ENCODE measurements around the gene TEX19. TPM values are rescaled to one million over a fixed set of nuclear protein-coding genes. Genes with fewer than 3 reads are reported as not detected.

Gene TEX19
- total and polyA plus RNA-seq, 12 donors = not detected

- H3K4me3 ChIP-seq = no peak overlapping the region
- WGBS, 2 donors = 96 to 97% methylated on average over 23 of the region's 23 CpGs
- peaks cover 0 to 7% (median 6%) of the 10 kb centered on the region in 7 donors for H3K27me3 ChIP-seq
- intact Hi-C loops (cut with DNase I) = no loop called here
- DNase-seq (no peak), ATAC-seq (no peak)
- peaks cover 0 to 37% (median 10%) of the 10 kb centered on the region in 9 donors for H3K36me3 ChIP-seq
- no peak for TF ChIP-seq CTCF (IDR thresholded peaks at IDR 0.05)
- no peak overlapping the region for H3K27ac ChIP-seq
- H3K4me1 ChIP-seq = peaks cover 0 to 12% (median 0%) of the 10 kb centered on the region in 9 donors
- no peaks in the 10 kb centered on the region for H3K9me3 ChIP-seq
Observed at GRCh38 chr17:82391496-82392066, 32.5 kb downstream of the TEX19 start.

- intact Hi-C loops (cut with DNase I) = no loop called here
- ATAC-seq (no peak), DNase-seq (no peak)
- H3K9me3 ChIP-seq = no peaks in the 10 kb centered on the region
- peaks cover 0 to 9% (median 0%) of the 10 kb centered on the region in 9 donors for H3K4me1 ChIP-seq
- no peak overlapping the region for H3K27ac ChIP-seq
- no peak for TF ChIP-seq CTCF (IDR thresholded peaks at IDR 0.05)
- WGBS, 2 donors = 93 to 95% methylated on average over 28 of the region's 28 CpGs
- no peak overlapping the region for H3K4me3 ChIP-seq
- peaks cover 0 to under 1% (median 0%) of the 10 kb centered on the region in 7 donors for H3K27me3 ChIP-seq
- peaks cover 0 to 37% (median 10%) of the 10 kb centered on the region in 9 donors for H3K36me3 ChIP-seq
Observed at GRCh38 chr17:82392209-82392920, 33.3 kb downstream of the TEX19 start.

- DNase-seq = no peak
- peaks cover 0 to 38% (median 10%) of the 10 kb centered on the region in 9 donors for H3K36me3 ChIP-seq
- no peak overlapping the region for H3K27ac ChIP-seq
- no peak for TF ChIP-seq CTCF (IDR thresholded peaks at IDR 0.05)
- no peaks in the 10 kb centered on the region for H3K9me3 ChIP-seq
- H3K4me1 ChIP-seq = peaks cover 0 to 9% (median 0%) of the 10 kb centered on the region in 9 donors
- intact Hi-C loops (cut with DNase I) = no loop called here
- no peak for ATAC-seq
- H3K27me3 ChIP-seq = no peaks in the 10 kb centered on the region
- no peak overlapping the region for H3K4me3 ChIP-seq
- WGBS, 2 donors = 87 to 92% methylated on average over 15 of the region's 15 CpGs
Observed at GRCh38 chr17:82392941-82393340, 33.9 kb downstream of the TEX19 start.

GRCh38 chr17:82394278-82394677 is 35.2 kb downstream of the TEX19 start:
- peaks cover 0 to 42% (median 10%) of the 10 kb centered on the region in 9 donors for H3K36me3 ChIP-seq
- WGBS, 2 donors = 88 to 95% methylated on average over 12 of the region's 12 CpGs
- H3K27ac ChIP-seq = no peak overlapping the region
- H3K9me3 ChIP-seq = no peaks in the 10 kb centered on the region
- peaks cover 0 to 14% (median 0%) of the 10 kb centered on the region in 9 donors for H3K4me1 ChIP-seq
- DNase-seq (no peak), ATAC-seq (no peak)
- TF ChIP-seq CTCF (IDR thresholded peaks at IDR 0.05) = no peak
- H3K4me3 ChIP-seq = no peak overlapping the region
- no peaks in the 10 kb centered on the region for H3K27me3 ChIP-seq
- intact Hi-C loops (cut with DNase I) = no loop called here

Data from heart right ventricle (tissue), 16 donors.